Thoracic aorta (tissue), 2 donors: ENCODE data around the gene CYSRT1. TPM values are rescaled to one million over a fixed set of nuclear protein-coding genes. Genes with fewer than 3 reads are reported as not detected.
A peak's percentile ranks its signal among the peaks of the same experiment; 100 is the strongest.

Experiments used
- ATAC-seq: fragments of 150-250 bp; one replicate; pipeline ENCODE4 v1.8.0; 2017; ENCODE audit warnings: low read depth; ENCODE audit not compliant: insufficient number of reproducible peaks, low FRiP score
- DNase-seq: peaks from one replicate; pipeline ENCODE4 v3.0.0-alpha.2; 2020; ENCODE audit warnings: low spot score
- H3K27ac ChIP-seq, 2 donors: fragments of 200-600 bp; sonication (generic); 1 replicate in 1 of 2; 2 replicates in 1 of 2; pipeline ENCODE4 v1.5.1; 2016; ENCODE audit warnings: mild to moderate bottlenecking in 2 of 2, moderate library complexity in 2 of 2
- H3K27me3 ChIP-seq: fragments of 200-600 bp; sonication (generic); replicated peaks from 2 replicates; pipeline ENCODE4 v1.6.0; 2016; ENCODE audit warnings: mild to moderate bottlenecking; ENCODE audit not compliant: insufficient read depth
- H3K36me3 ChIP-seq: fragments of 200-600 bp; sonication (generic); one replicate; pipeline ENCODE4 v1.5.1; 2016
- H3K4me1 ChIP-seq, 2 donors: fragments of 200-600 bp; sonication (generic); 1 replicate in 1 of 2; 2 replicates in 1 of 2; pipeline versions ENCODE4 v1.5.1 to v1.6.0; 2016; ENCODE audit warnings: low read depth in 2 of 2, mild to moderate bottlenecking in 1 of 2; ENCODE audit not compliant: control insufficient read depth in 1 of 2
- H3K4me3 ChIP-seq: fragments of 200-600 bp; sonication (generic); 2 replicates; pipeline ENCODE4 v1.5.1; 2016; ENCODE audit warnings: mild to moderate bottlenecking
- H3K9me3 ChIP-seq: fragments of 200-600 bp; sonication (generic); 2 replicates; pipeline ENCODE4 v1.5.1; 2016
- total RNA-seq, 2 donors: library from RNA; depleted of rRNA; stranded (reverse); fragments of >200 nt; gene quantifications; one replicate each; pipeline versions ENCODE4 v1.1.0 to v1.2.3, GENCODE V29; 2016
- TF ChIP-seq, protein P1 (sequence below): fragments of 200-600 bp; sonication (generic); IDR thresholded peaks from one replicate; pipeline ENCODE4 v1.5.1; 2019; ENCODE audit warnings: antibody characterized with exemption

Gene CYSRT1
- total RNA-seq, 2 donors from 2014 or later: not detected

DNA sequence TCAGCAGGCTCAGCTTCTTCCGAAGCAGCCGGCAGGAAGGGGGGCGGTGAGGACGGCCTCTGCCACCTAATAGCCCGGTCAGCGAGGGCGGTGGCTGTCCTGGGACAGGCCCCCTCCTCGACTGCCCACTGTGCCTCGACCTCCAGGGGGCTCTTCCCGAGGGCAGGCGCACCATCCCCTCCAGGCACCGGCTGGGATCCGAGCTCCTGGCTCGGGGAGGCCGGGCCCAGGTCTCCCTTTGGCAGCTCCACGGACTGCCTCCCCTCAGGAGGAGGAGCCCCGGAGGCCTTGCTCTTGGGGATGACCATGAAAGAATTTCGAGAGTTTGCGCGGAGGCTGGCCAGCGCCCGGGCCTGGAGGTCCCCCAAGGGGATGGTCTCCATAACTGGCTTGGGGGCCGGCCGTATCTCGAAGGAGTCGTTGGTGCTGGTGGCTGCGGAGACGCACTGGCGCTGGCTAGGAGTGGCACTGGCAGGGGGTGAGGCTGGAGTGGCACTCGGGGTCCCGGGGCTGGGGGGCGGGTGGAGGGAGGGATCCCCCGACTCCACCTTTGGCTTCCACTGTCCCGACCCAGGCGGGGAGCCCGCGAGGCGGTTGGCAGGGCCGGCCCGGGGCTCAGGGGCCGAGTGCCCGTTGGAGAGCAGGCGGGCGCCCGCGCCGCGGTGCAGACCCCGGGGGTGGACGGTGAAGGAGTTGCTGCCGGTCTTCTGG lies 25.4 kb upstream of the CYSRT1 start:
- Histone ChIP-seq H3K27ac (no peak overlapping the region), H3K4me1 (peaks cover 27 to 62% of the 10 kb centered on the region in 2 donors), H3K36me3 (no peaks in the 10 kb centered on the region), H3K27me3 (no peaks in the 10 kb centered on the region), H3K4me3 (peak overlapping the region; percentile 69), H3K9me3 (no peaks in the 10 kb centered on the region)
- ATAC-seq: no peak
- TF ChIP-seq, protein P1, sequence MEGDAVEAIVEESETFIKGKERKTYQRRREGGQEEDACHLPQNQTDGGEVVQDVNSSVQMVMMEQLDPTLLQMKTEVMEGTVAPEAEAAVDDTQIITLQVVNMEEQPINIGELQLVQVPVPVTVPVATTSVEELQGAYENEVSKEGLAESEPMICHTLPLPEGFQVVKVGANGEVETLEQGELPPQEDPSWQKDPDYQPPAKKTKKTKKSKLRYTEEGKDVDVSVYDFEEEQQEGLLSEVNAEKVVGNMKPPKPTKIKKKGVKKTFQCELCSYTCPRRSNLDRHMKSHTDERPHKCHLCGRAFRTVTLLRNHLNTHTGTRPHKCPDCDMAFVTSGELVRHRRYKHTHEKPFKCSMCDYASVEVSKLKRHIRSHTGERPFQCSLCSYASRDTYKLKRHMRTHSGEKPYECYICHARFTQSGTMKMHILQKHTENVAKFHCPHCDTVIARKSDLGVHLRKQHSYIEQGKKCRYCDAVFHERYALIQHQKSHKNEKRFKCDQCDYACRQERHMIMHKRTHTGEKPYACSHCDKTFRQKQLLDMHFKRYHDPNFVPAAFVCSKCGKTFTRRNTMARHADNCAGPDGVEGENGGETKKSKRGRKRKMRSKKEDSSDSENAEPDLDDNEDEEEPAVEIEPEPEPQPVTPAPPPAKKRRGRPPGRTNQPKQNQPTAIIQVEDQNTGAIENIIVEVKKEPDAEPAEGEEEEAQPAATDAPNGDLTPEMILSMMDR: no peak
- no peak for DNase-seq

DNA sequence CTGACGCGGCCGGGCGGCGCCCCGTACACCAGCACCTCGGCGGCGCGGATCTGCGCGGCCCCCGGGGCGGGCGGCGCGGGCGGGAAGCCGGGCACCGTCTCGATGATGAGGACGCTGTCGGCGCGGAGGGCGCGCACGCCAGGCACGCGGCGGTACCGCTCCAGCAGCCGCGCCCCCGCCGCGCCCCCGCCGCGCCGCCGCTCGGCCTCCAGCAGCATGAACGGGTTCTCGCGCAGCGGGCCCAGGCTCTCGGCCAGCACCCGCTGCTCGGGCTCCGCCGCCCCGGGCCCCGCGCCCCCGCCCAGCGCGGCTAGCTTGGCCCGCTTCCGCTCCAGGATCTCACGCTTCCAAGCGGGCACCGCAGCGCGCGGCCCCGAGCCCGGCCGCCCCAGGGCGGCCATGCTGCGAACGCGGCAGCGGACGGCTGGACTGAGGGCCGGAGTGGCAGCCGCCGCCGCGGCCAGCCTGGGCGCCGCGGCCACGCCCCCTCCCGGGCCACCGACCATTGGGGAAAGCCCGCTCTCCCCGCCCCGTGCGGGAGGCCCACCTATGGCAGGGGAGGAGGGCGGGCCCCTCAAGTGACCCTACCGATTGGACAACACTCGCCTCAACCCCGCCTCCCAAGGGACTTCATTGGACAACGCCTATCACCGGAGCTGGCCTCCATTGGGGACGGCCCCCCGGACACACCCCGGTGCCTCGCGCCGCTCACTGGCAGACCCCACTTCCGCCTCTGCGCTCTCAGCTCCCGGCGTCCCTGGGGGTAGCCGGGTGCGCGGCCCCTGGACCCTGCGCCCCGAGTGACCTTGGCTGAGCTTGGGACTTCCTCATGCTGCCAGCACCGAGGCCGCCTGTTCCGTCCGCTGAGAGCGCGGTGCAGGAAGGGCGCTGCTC lies 24.4 kb upstream of the CYSRT1 start, which contains the start of gene TPRN:
TPRN (minus strand) TSS at position 431 of the 894 bp plus-strand sequence; CDS start at position 401, 30 bp downstream.
- H3K9me3 ChIP-seq: no peaks in the 10 kb centered on the region
- peak within 1 kb of the TSS; percentile 88 for H3K4me3 ChIP-seq
- H3K27me3 ChIP-seq: no peaks in the 10 kb centered on the region
- peak within 1 kb of the TSS; percentile 82 to 85 for H3K27ac ChIP-seq
- TF ChIP-seq, protein P1: no peak
- H3K4me1 ChIP-seq: peaks cover 30 to 68% of the 10 kb centered on the region in 2 donors
- H3K36me3 ChIP-seq: no peaks in the 10 kb centered on the region
- peak; percentile 98 for ATAC-seq
- DNase-seq: peak; percentile 99

DNA sequence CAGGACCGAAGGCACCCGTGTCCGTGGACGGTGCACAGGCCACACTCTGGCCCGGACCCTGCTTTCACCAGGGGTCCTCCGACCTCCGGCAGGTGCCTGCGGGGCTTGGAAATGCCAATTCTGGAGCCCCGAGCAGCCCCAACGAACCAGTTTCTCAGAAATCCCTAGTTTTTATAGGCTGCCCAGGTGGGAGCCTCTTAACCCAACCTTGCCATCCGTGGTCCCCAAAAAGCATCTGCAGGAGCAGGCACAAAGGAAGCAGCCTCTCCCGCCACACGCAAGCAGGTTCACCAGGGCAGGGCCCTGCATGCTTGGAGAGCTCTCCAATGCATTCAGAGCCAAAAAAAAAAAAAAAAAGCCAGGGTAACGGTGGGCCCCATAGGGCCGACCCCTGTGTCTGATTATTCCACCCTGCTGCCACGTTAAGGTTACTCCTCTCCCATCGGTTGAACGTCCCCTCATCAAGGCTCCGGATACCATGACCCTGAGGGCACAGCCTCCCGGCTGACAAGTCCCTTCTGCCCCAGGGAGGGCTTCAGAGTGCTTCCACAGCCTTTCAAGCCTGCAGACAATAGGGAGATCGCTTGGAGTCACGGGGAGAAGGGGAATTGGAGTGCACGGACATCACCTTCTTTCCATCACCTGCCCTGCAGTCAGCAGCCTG lies 23.6 kb upstream of the CYSRT1 start:
- peak overlapping the region; percentile 82 to 85 for H3K27ac ChIP-seq
- ATAC-seq (no peak), DNase-seq (no peak)
- H3K36me3 ChIP-seq: no peaks in the 10 kb centered on the region
- TF ChIP-seq, protein P1: no peak
- peaks cover 34 to 73% of the 10 kb centered on the region in 2 donors for H3K4me1 ChIP-seq
- no peaks in the 10 kb centered on the region for H3K27me3 ChIP-seq
- H3K4me3 ChIP-seq: peak overlapping the region; percentile 88
- H3K9me3 ChIP-seq: no peaks in the 10 kb centered on the region

DNA sequence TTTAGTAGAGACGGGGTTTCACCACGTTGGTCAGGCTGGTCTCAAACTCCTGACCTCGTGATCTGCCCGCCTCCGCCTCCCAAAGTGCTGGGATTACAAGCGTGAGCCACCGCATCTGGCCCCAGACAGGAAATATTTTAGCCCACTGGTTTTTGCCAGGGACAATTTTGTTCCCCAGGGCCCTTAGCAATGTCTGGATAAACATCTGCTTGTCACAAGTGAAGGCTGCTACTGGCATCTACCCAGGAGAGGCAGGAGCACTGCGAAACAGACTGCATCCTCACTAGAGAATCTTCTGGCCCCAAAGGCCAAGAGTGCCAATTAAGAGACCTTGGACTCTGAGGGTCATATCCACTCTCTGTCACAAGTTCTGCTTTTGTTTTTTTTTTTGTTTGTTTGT lies 22.0 kb upstream of the CYSRT1 start:
- TF ChIP-seq, protein P1: no peak
- Histone ChIP-seq H3K27ac (no peak overlapping the region), H3K36me3 (no peaks in the 10 kb centered on the region), H3K4me3 (no peak overlapping the region), H3K27me3 (no peaks in the 10 kb centered on the region), H3K9me3 (no peaks in the 10 kb centered on the region), H3K4me1 (peaks cover 40 to 71% of the 10 kb centered on the region in 2 donors)
- no peak for DNase-seq
- no peak for ATAC-seq
